Choroid plexus epithelial cell (primary cell): ENCODE results near the gene NELFCD.
A peak's percentile ranks its signal among the peaks of the same experiment; 100 is the strongest.

Experiments
- DNase-seq: peaks from one replicate; pipeline ENCODE4 v3.0.0-alpha.2; 2010; ENCODE audit warnings: low read depth
- H3K4me3 ChIP-seq: 2 replicates; pipeline ENCODE4 v1.5.1; 2011; ENCODE audit warnings: low read depth, mild to moderate bottlenecking, control low read depth, low read length, moderate library complexity
- CTCF ChIP-seq: conservative IDR thresholded peaks from 2 replicates; pipeline ENCODE4 v1.5.1; 2011; ENCODE audit warnings: low read depth, mild to moderate bottlenecking, control low read depth, inconsistent platforms, low read length, moderate library complexity

The NELFCD gene

DNA sequence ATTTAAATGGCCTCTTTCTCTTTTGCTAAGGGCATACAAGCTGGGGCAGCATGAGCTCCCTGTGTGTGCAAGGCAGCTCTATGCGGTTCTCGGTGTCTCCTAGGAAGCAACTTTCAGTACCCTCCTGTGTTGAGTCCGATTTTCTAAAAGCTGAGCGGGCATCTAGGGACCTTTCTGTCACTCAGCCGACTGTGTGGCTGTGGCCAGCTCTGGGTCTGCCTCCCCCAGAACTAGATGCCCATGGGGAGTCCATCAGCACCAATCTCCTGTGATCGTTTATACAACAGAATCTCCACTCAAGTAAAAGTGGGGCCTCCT, 7.5 kb downstream of the NELFCD start:
- TF ChIP-seq CTCF: no peak
- no peak overlapping the region for H3K4me3 ChIP-seq
- DNase-seq: no peak

DNA sequence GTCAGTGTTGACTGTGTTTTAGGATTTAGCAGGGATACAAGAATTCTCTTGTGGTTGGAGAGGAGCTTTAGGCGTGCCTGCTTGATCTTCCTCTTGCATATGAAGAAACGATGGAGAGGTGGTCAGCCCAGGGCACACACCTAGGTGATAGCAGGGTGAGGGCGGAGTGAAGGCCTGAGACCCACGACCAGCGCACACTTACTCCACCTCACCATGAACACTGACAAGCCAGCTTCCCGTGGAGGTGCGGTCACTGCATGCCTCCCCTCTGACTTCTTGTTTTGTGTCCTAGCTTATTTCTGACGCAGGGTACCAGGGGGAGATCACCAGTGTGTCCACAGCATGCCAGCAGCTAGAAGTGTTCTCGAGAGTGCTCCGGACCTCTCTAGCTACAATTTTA, 8.1 kb downstream of the NELFCD start:
- DNase-seq: no peak
- no peak overlapping the region for H3K4me3 ChIP-seq
- TF ChIP-seq CTCF: no peak

- DNase-seq: no peak
- H3K4me3 ChIP-seq: no peak overlapping the region
- TF ChIP-seq CTCF: no peak
Observed at GRCh38 chr20:58990651-58991445, 9.8 kb downstream of the NELFCD start.

DNA sequence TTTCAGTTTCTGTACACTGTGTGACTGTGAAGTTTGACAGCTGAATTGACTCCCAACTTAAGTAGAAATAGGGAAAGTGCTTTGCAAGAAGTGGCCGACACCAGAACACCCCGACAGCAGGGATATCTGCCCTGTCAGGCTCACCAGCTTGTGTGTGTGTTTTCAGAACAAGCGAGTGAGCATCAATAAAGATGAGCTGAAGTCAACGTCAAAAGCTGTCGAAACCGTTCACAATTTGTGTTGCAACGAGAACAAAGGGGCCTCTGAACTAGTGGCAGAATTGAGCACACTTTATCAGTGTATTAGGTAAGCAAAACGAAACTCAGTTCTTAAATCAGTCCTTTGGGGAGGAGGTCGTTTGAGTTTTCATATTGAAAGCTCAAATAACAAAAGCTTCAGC, 10.7 kb downstream of the NELFCD start:
- peak; percentile 11 for DNase-seq
- no peak for TF ChIP-seq CTCF
- H3K4me3 ChIP-seq: no peak overlapping the region

GRCh38 chr20:58992911-58993310, 11.9 kb downstream of the NELFCD start:
- H3K4me3 ChIP-seq: no peak overlapping the region
- no peak for DNase-seq
- TF ChIP-seq CTCF: no peak

- TF ChIP-seq CTCF: no peak
- H3K4me3 ChIP-seq: no peak overlapping the region
- DNase-seq: peak; percentile 9
Observed at GRCh38 chr20:58993332-58994248, 12.5 kb downstream of the NELFCD start.
